Stimulated activated CD8-positive, alpha-beta memory T cell treated with anti-CD3 and anti-CD28 coated beads, Interleukin-7, amount 100 ng/mL, for 1 hour (primary cell): ENCODE results near the gene LSM7.
"Not testable (repeated sequence)": the region's sequence is repeated elsewhere in the genome, so short reads cannot be mapped to it uniquely, and the experiment has no call there.

Source experiments
- DNase-seq, 2 donors: peaks; one replicate each; pipeline ENCODE4 v3.0.0-alpha.2; 2020; ENCODE audit warnings: low read depth in 2 of 2

Gene LSM7

GRCh38 chr19:2302319-2303210 lies 25.8 kb downstream of the LSM7 start:
- DNase-seq = no peak

- no peak for DNase-seq
Observed at GRCh38 chr19:2300533-2300932, 27.9 kb downstream of the LSM7 start.

GRCh38 chr19:2296141-2296540 lies 32.2 kb downstream of the LSM7 start:
- no peak for DNase-seq

GRCh38 chr19:2294687-2295335 lies 33.6 kb downstream of the LSM7 start:
- DNase-seq = no peak

GRCh38 chr19:2291185-2291751 lies 37.1 kb downstream of the LSM7 start:
- DNase-seq = no peak

GRCh38 chr19:2290441-2291184 lies 37.8 kb downstream of the LSM7 start:
- no peak for DNase-seq

GRCh38 chr19:2289714-2290435 lies 38.5 kb downstream of the LSM7 start:
- DNase-seq = no peak

GRCh38 chr19:2288818-2289713 lies 39.3 kb downstream of the LSM7 start:
- DNase-seq = no peak

GRCh38 chr19:2288338-2288817 lies 40.0 kb downstream of the LSM7 start:
- no peak for DNase-seq

GRCh38 chr19:2287585-2288337 lies 40.6 kb downstream of the LSM7 start:
- DNase-seq = no peak

- no peak for DNase-seq
Observed at GRCh38 chr19:2286402-2287140, 41.8 kb downstream of the LSM7 start.

- DNase-seq = no peak
Observed at GRCh38 chr19:2283835-2284507, 44.4 kb downstream of the LSM7 start.

GRCh38 chr19:2282862-2283237 lies 45.5 kb downstream of the LSM7 start:
- DNase-seq = no peak

GRCh38 chr19:2282062-2282861 lies 46.1 kb downstream of the LSM7 start, which contains the start of gene PEAK3:
TSS of gene PEAK3 (minus strand) at chr19:2282175. CDS start at chr19:2280931, 1,244 bp downstream.
- no peak for DNase-seq

GRCh38 chr19:2281265-2282061 lies 46.9 kb downstream of the LSM7 start:
- DNase-seq = not testable (repeated sequence)

GRCh38 chr19:2280633-2281264 lies 47.6 kb downstream of the LSM7 start:
- DNase-seq = no peak
